GM12872 (cell line): Measurements from ENCODE around the gene ARV1.

Source experiments
- CTCF ChIP-seq: IDR thresholded peaks from 3 replicates; pipeline ENCODE4 v1.5.1; 2011; ENCODE audit warnings: low read depth, mild to moderate bottlenecking, low read length, moderate library complexity; ENCODE audit not compliant: insufficient read depth

Gene ARV1

GRCh38 chr1:231029841-231030240, 50.9 kb downstream of the ARV1 start:
- no peak for TF ChIP-seq CTCF

GRCh38 chr1:231032963-231033362, 54.1 kb downstream of the ARV1 start:
- TF ChIP-seq CTCF = no peak

- no peak for TF ChIP-seq CTCF
Observed at GRCh38 chr1:231035799-231036198, 56.9 kb downstream of the ARV1 start.

GRCh38 chr1:231036416-231036815, 57.5 kb downstream of the ARV1 start:
- TF ChIP-seq CTCF = no peak

GRCh38 chr1:231037585-231038517, 59.0 kb downstream of the ARV1 start:
- TF ChIP-seq CTCF = no peak

- no peak for TF ChIP-seq CTCF
Observed at GRCh38 chr1:231039161-231040018, 60.5 kb downstream of the ARV1 start.
